Gastroesophageal sphincter (tissue), 3 donors: Measurements from ENCODE around the gene NOS1AP.

ENCODE experiments used
- CTCF ChIP-seq, 4 experiments: fragments of 200-600 bp in 2 of 4; fragments of 450-650 bp in 2 of 4; sonication (generic) in 1 of 4; IDR thresholded peaks; one replicate each; pipeline ENCODE4 v1.5.1; 2017 to 2019; ENCODE audit warnings: antibody characterized with exemption in 4 of 4, mild to moderate bottlenecking in 2 of 4, moderate library complexity in 2 of 4
- POLR2AphosphoS5 ChIP-seq: sonication (generic); formaldehyde crosslinking; IDR thresholded peaks from one replicate; pipeline ENCODE4 v1.6.1; 2017; ENCODE audit warnings: antibody characterized with exemption

- TF ChIP-seq CTCF (IDR thresholded peaks at IDR 0.05) (no peak), POLR2AphosphoS5 (no peak)
Measured at GRCh38 chr1:162364498-162364897, 295.0 kb downstream of the NOS1AP start.
